IMR-90 (cell line): ENCODE measurements around the gene SLC9A3. TPM values are rescaled to one million over a fixed set of nuclear protein-coding genes. Genes with fewer than 3 reads are reported as not detected.

Source experiments
- ATAC-seq: fragments of 200-7000 bp; cut with Tn5 transposase; 2 replicates; pipeline ENCODE4 v1.9.1; 2020; ENCODE audit warnings: low read depth, mild to moderate bottlenecking, moderate library complexity
- BruUV-seq: library from RNA; stranded (reverse); fragments of 400-500 nt; replicated peaks from 2 replicates; lab custom pipeline; 2021; lab: Mats Ljungman, UMichigan
- CTCF ChIA-PET: fragments of 300-600 bp; formaldehyde crosslinking; extraction: SDS; loops from one replicate; lab custom pipeline; 2021; ENCODE audit warnings: antibody characterized with exemption; lab: Yijun Ruan, JAX
- POLR2A ChIA-PET: fragments of 300-600 bp; sonication (Branson Sonifier 250); formaldehyde crosslinking; loops from one replicate; lab custom pipeline; 2022; ENCODE audit warnings: antibody characterized with exemption; ENCODE audit not compliant: unreplicated experiment; lab: Charles Lee
- DNase-seq: peaks from one replicate; pipeline ENCODE4 v3.0.0; 2013
- H2AFZ ChIP-seq: replicated peaks from 2 replicates; pipeline ENCODE3; 2013; ENCODE audit warnings: low read length, mild to moderate bottlenecking; ENCODE audit not compliant: poor library complexity
- H2AK5ac ChIP-seq: 2 replicates; pipeline ENCODE4 v1.6.1; 2013; ENCODE audit warnings: low read depth, low read length, inconsistent platforms
- H2AK9ac ChIP-seq: replicated peaks from 2 replicates; pipeline ENCODE3; 2013; ENCODE audit warnings: mild to moderate bottlenecking, low read depth, low read length, moderate library complexity; ENCODE audit not compliant: poor library complexity
- H2BK120ac ChIP-seq: 2 replicates; pipeline ENCODE4 v1.6.1; 2013; ENCODE audit warnings: low read depth, low read length, inconsistent platforms
- H2BK15ac ChIP-seq: 3 replicates; pipeline ENCODE4 v1.6.1; 2013; ENCODE audit warnings: low read depth, low read length, inconsistent platforms
- H2BK20ac ChIP-seq: 2 replicates; pipeline ENCODE4 v1.6.1; 2013; ENCODE audit warnings: low read depth, mild to moderate bottlenecking, inconsistent platforms, low read length, moderate library complexity
- H2BK5ac ChIP-seq: 2 replicates; pipeline ENCODE4 v1.6.1; 2013; ENCODE audit warnings: mild to moderate bottlenecking, low read depth, low read length, inconsistent platforms; ENCODE audit not compliant: poor library complexity, severe bottlenecking
- H3K14ac ChIP-seq: replicated peaks from 2 replicates; pipeline ENCODE4 v1.6.1; 2013; ENCODE audit warnings: low read depth, low read length, inconsistent platforms
- H3K18ac ChIP-seq: 2 replicates; pipeline ENCODE4 v1.6.1; 2013; ENCODE audit warnings: low read depth, low read length, control low read depth
- H3K23ac ChIP-seq: 2 replicates; pipeline ENCODE4 v1.6.1; 2013; ENCODE audit warnings: low read depth, low read length, inconsistent platforms
- H3K27ac ChIP-seq: 2 replicates; pipeline ENCODE4 v1.5.1; 2013; ENCODE audit warnings: mild to moderate bottlenecking, control low read depth, low read length; ENCODE audit not compliant: insufficient read depth
- H3K27me3 ChIP-seq: 2 replicates; pipeline ENCODE4 v1.6.1; 2013; ENCODE audit warnings: low read length; ENCODE audit not compliant: control insufficient read depth, insufficient read depth
- H3K36me3 ChIP-seq: 2 replicates; pipeline ENCODE4 v1.6.1; 2013; ENCODE audit warnings: low read length, mixed read lengths; ENCODE audit not compliant: control insufficient read depth, insufficient read depth
- H3K4ac ChIP-seq: 2 replicates; pipeline ENCODE4 v1.6.1; 2013; ENCODE audit warnings: low read depth, low read length, inconsistent platforms
- H3K4me1 ChIP-seq: 2 replicates; pipeline ENCODE4 v1.6.1; 2013; ENCODE audit warnings: low read length, mixed read lengths; ENCODE audit not compliant: control insufficient read depth, insufficient read depth
- H3K4me2 ChIP-seq: 2 replicates; pipeline ENCODE4 v1.6.1; 2013; ENCODE audit warnings: low read depth, mild to moderate bottlenecking, control low read depth, low read length, moderate library complexity
- H3K4me3 ChIP-seq: 2 replicates; pipeline ENCODE4 v1.5.1; 2013; ENCODE audit warnings: low read depth, mild to moderate bottlenecking, control low read depth, low read length, moderate library complexity; ENCODE audit not compliant: insufficient read depth
- H3K56ac ChIP-seq: 2 replicates; pipeline ENCODE4 v1.6.1; 2013; ENCODE audit warnings: low read length, inconsistent platforms; ENCODE audit not compliant: insufficient read depth; ENCODE audit errors: extremely low read depth
- H3K79me1 ChIP-seq, 2 experiments: 2 replicates each; pipeline ENCODE4 v1.6.1; 2013; ENCODE audit warnings: low read length in 2 of 2, inconsistent platforms in 1 of 2, low read depth in 1 of 2
- H3K9ac ChIP-seq: 2 replicates; pipeline ENCODE4 v1.6.1; 2013; ENCODE audit warnings: low read depth, low read length, control low read depth
- H3K9me1 ChIP-seq: 2 replicates; pipeline ENCODE4 v1.6.1; 2013; ENCODE audit warnings: low read length, inconsistent platforms; ENCODE audit not compliant: insufficient read depth
- H3K9me3 ChIP-seq: 2 replicates; pipeline ENCODE4 v1.6.1; 2013; ENCODE audit warnings: low read length; ENCODE audit not compliant: control insufficient read depth, insufficient read depth
- H4K20me1 ChIP-seq: 2 replicates; pipeline ENCODE4 v1.6.1; 2013; ENCODE audit warnings: low read length, inconsistent platforms; ENCODE audit not compliant: insufficient read depth
- H4K5ac ChIP-seq: 2 replicates; pipeline ENCODE4 v1.6.1; 2013; ENCODE audit warnings: mild to moderate bottlenecking, low read depth, low read length, control low read depth
- H4K8ac ChIP-seq, 2 experiments: 2 replicates each; pipeline ENCODE4 v1.6.1; 2013; ENCODE audit warnings: low read depth in 2 of 2, low read length in 2 of 2, control low read depth in 1 of 2, inconsistent platforms in 1 of 2
- H4K91ac ChIP-seq: 2 replicates; pipeline ENCODE4 v1.6.1; 2013; ENCODE audit warnings: low read depth, low read length, inconsistent platforms; ENCODE audit not compliant: insufficient read depth
- CEBPB ChIP-seq: IDR thresholded peaks from 2 replicates; pipeline ENCODE4 v1.6.1; 2012; ENCODE audit warnings: low read depth, low read length, improper control_type of control experiment
- CHD1 ChIP-seq: IDR thresholded peaks from 2 replicates; pipeline ENCODE4 v1.6.1; 2012; ENCODE audit warnings: low read depth, low read length, improper control_type of control experiment
- FOS ChIP-seq: fragments of 150-350 bp; IDR thresholded peaks from 2 replicates; pipeline ENCODE4 v1.6.1; 2016; ENCODE audit warnings: low read depth, low read length
- MAFK ChIP-seq: IDR thresholded peaks from 2 replicates; pipeline ENCODE4 v1.6.1; 2012; ENCODE audit warnings: low read depth, low read length, improper control_type of control experiment
- MAZ ChIP-seq: IDR thresholded peaks from 2 replicates; pipeline ENCODE4 v1.6.1; 2012; ENCODE audit warnings: low read depth, mild to moderate bottlenecking, low read length, improper control_type of control experiment, moderate library complexity, borderline replicate concordance
- NFE2L2 ChIP-seq: fragments of 150-350 bp; IDR thresholded peaks from 2 replicates; pipeline ENCODE4 v1.6.1; 2016; ENCODE audit warnings: low read depth, mild to moderate bottlenecking, low read length
- POLR2A ChIP-seq: IDR thresholded peaks from 2 replicates; pipeline ENCODE4 v1.6.1; 2012; ENCODE audit warnings: mild to moderate bottlenecking, low read depth, low read length
- RCOR1 ChIP-seq: IDR thresholded peaks from 2 replicates; pipeline ENCODE4 v1.6.1; 2012; ENCODE audit warnings: mild to moderate bottlenecking, low read length, improper control_type of control experiment; ENCODE audit not compliant: insufficient replicate concordance
- SMC3 ChIP-seq: fragments of 150-350 bp; IDR thresholded peaks from 2 replicates; pipeline ENCODE4 v1.6.1; 2016; ENCODE audit warnings: low read depth, mild to moderate bottlenecking, antibody characterized with exemption, low read length, moderate library complexity
- WGBS, 2 experiments: methylation state at CpG; one replicate each; pipeline versions ENCODE4 v1.1.5 to v1.1.7; 2013; ENCODE audit warnings: missing lambda C conversion rate in 2 of 2; ENCODE audit not compliant: insufficient read length in 1 of 2; ENCODE audit errors: extremely low coverage in 2 of 2; 5-methylcytosine and 5-hydroxymethylcytosine counted together
- dilution Hi-C: fragments of 300-500 bp; cut with HindIII; formaldehyde crosslinking; loops from one replicate; pipeline ENCODE4 v1.14.3; 2018; ENCODE audit warnings: low sequenced_read_pairs; ENCODE audit not compliant: unreplicated experiment
- in situ Hi-C: fragments of 300-500 bp; cut with MboI; formaldehyde crosslinking; loops from 3 replicates; pipeline ENCODE4 v1.14.3; 2019; ENCODE audit warnings: low sequenced_read_pairs, inconsistent platforms, mixed read lengths
- intact Hi-C: fragments of 100-400 bp; cut with micrococcal nuclease; formaldehyde crosslinking; loops from 2 replicates; pipeline ENCODE4 v1.10.0; 2022
- polyA plus RNA-seq, 3 experiments: library from polyadenylated mRNA; depleted of rRNA; stranded (reverse); fragments of >200 nt; gene quantifications; 2 replicates each; pipeline ENCODE4 v1.2.3, GENCODE V29; 2012; ENCODE audit warnings: low replicate concordance in 1 of 3
- total RNA-seq: library from RNA; depleted of rRNA; stranded (reverse); fragments of >200 nt; gene quantifications from 2 replicates; pipeline ENCODE4 v1.2.3, GENCODE V29; 2012
- TF ChIP-seq, protein P1 (sequence below): conservative IDR thresholded peaks from 2 replicates; pipeline ENCODE4 v1.5.1; 2012; ENCODE audit warnings: mild to moderate bottlenecking, low read depth, low read length, improper control_type of control experiment
- TF ChIP-seq, protein P2 (sequence below): fragments of 150-350 bp; IDR thresholded peaks from 2 replicates; pipeline ENCODE4 v1.6.1; 2017; ENCODE audit warnings: mild to moderate bottlenecking, antibody characterized with exemption, low read length, low read depth

The SLC9A3 gene
- total and polyA plus RNA-seq, 2 of the 4 experiments (the other 2 are of a cell fraction): 0.72 to 1.5 TPM

DNA sequence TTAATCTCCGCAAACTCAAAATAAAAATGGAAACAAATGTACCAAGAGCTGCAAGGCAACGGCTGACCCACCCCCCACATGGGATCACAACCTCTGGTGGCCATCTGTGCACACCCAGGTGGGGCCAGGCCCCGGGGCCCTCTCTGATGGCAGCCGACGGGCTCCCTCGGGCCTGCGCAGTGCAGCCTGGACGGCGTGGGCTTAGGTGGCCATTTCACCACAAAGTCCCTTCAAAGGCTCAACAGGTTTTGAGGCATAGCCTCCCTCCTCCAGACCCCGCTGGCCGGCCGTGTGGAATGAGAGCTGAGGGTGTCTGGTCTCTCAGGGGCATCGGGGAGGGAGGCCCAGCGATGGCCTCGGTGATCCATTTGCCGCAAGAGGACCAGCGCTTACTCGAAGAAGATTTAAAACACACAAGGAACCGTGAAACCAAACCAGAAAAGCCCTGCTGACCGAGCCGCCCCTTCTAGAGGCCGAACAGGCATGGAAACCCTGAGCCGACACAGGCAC, 45.2 kb upstream of the SLC9A3 start:
- CTCF ChIA-PET: no interaction called here
- TF ChIP-seq, protein P1, sequence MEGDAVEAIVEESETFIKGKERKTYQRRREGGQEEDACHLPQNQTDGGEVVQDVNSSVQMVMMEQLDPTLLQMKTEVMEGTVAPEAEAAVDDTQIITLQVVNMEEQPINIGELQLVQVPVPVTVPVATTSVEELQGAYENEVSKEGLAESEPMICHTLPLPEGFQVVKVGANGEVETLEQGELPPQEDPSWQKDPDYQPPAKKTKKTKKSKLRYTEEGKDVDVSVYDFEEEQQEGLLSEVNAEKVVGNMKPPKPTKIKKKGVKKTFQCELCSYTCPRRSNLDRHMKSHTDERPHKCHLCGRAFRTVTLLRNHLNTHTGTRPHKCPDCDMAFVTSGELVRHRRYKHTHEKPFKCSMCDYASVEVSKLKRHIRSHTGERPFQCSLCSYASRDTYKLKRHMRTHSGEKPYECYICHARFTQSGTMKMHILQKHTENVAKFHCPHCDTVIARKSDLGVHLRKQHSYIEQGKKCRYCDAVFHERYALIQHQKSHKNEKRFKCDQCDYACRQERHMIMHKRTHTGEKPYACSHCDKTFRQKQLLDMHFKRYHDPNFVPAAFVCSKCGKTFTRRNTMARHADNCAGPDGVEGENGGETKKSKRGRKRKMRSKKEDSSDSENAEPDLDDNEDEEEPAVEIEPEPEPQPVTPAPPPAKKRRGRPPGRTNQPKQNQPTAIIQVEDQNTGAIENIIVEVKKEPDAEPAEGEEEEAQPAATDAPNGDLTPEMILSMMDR: no peak
- TF ChIP-seq SMC3 (no peak), CHD1 (no peak), MAFK (no peak), NFE2L2 (no peak), FOS (no peak), RCOR1 (no peak), CEBPB (no peak), MAZ (no peak), POLR2A (no peak)
- TF ChIP-seq, protein P2, sequence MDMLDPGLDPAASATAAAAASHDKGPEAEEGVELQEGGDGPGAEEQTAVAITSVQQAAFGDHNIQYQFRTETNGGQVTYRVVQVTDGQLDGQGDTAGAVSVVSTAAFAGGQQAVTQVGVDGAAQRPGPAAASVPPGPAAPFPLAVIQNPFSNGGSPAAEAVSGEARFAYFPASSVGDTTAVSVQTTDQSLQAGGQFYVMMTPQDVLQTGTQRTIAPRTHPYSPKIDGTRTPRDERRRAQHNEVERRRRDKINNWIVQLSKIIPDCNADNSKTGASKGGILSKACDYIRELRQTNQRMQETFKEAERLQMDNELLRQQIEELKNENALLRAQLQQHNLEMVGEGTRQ: no peak
- ATAC-seq: no peak
- H2BK120ac ChIP-seq: no peak overlapping the region
- no peak overlapping the region for H3K4me3 ChIP-seq
- H4K91ac ChIP-seq: no peak overlapping the region
- H3K9me1 ChIP-seq: no peaks in the 10 kb centered on the region
- no peaks in the 10 kb centered on the region for H3K79me1 ChIP-seq
- H2BK5ac ChIP-seq: no peak overlapping the region
- H2AK5ac ChIP-seq: no peak overlapping the region
- no peaks in the 10 kb centered on the region; the same call in 1 of the 2 replicates for H3K4me1 ChIP-seq
- H3K27ac ChIP-seq: no peak overlapping the region
- H4K20me1 ChIP-seq: no peaks in the 10 kb centered on the region
- no peak overlapping the region for H3K4ac ChIP-seq
- H4K8ac ChIP-seq: no peak overlapping the region
- DNase-seq: no peak
- POLR2A ChIA-PET: no interaction called here
- dilution Hi-C loops: no loop called here
- no peak overlapping the region for H3K4me2 ChIP-seq
- BruUV-seq: no TSS peak
- H3K9ac ChIP-seq: no peak overlapping the region
- in situ Hi-C loops: no loop called here
- WGBS, 2 experiments: 87% methylated on average over 10 of the region's 23 CpGs; no CpG with 5 or more reads in 1 of the 2 experiments
- H2AFZ ChIP-seq: no peak overlapping the region
- H2BK20ac ChIP-seq: no peak overlapping the region
- intact Hi-C loops: no loop called here
- H3K9me3 ChIP-seq: peaks cover 5% of the 10 kb centered on the region; the same call in 1 of the 2 replicates
- no peak overlapping the region for H3K14ac ChIP-seq
- no peak overlapping the region for H3K18ac ChIP-seq
- no peak overlapping the region for H2AK9ac ChIP-seq
- H2BK15ac ChIP-seq: no peak overlapping the region
- H4K5ac ChIP-seq: no peak overlapping the region
- H3K56ac ChIP-seq: no peak overlapping the region
- H3K36me3 ChIP-seq: no peaks in the 10 kb centered on the region
- no peak overlapping the region for H3K23ac ChIP-seq
- peaks cover 57% of the 10 kb centered on the region for H3K27me3 ChIP-seq
